H4 (cell line): ENCODE data around the gene ZP2. TPM values are rescaled to one million over a fixed set of nuclear protein-coding genes. Genes with fewer than 3 reads are reported as not detected.
"Not testable (repeated sequence)": the region's sequence is repeated elsewhere in the genome, so short reads cannot be mapped to it uniquely, and the experiment has no call there.

Experiments used
- DNase-seq: peaks from one replicate; pipeline ENCODE4 v3.0.0-alpha.2; 2015; ENCODE audit warnings: low spot score
- total RNA-seq: library from RNA; depleted of rRNA; stranded (reverse); fragments of >200 nt; shearing (Covaris generic); gene quantifications from 2 replicates; pipeline ENCODE4 v1.2.3, GENCODE V29; 2014

The ZP2 gene
- total RNA-seq, 1 experiment from 2014 or later = not detected

- DNase-seq = no peak
These were observed 38.7 kb downstream of the ZP2 start for GRCh38 chr16:21172650-21173049.

- DNase-seq = not testable (repeated sequence)
These were observed 41.3 kb downstream of the ZP2 start for GRCh38 chr16:21170116-21170515.

GRCh38 chr16:21169249-21169981 lies 42.0 kb downstream of the ZP2 start:
- DNase-seq = no peak

GRCh38 chr16:21167929-21168602 lies 43.3 kb downstream of the ZP2 start:
- no peak for DNase-seq

GRCh38 chr16:21167360-21167759 lies 44.0 kb downstream of the ZP2 start:
- DNase-seq = peak; percentile 96

GRCh38 chr16:21166561-21166961 lies 44.8 kb downstream of the ZP2 start:
- DNase-seq = peak; percentile 53

- DNase-seq = no peak
These were observed 46.7 kb downstream of the ZP2 start for GRCh38 chr16:21164521-21165168.

GRCh38 chr16:21163576-21163975 lies 47.8 kb downstream of the ZP2 start:
- no peak for DNase-seq

- DNase-seq = no peak
These were observed 48.7 kb downstream of the ZP2 start for GRCh38 chr16:21162661-21163151.

GRCh38 chr16:21161211-21161610 lies 50.2 kb downstream of the ZP2 start:
- no peak for DNase-seq

- no peak for DNase-seq
These were observed 51.1 kb downstream of the ZP2 start for GRCh38 chr16:21160276-21160675.

- DNase-seq = no peak
These were observed 52.0 kb downstream of the ZP2 start for GRCh38 chr16:21159281-21159951.

GRCh38 chr16:21158208-21159110 lies 52.9 kb downstream of the ZP2 start, which contains the start of gene LDAF1:
Gene LDAF1 (plus strand): TSS chr16:21158674. CDS start chr16:21161183, 2,509 bp downstream.
- peak; percentile 54 for DNase-seq

- no peak for DNase-seq
These were observed 53.7 kb downstream of the ZP2 start for GRCh38 chr16:21157632-21158031.

- DNase-seq = peak; percentile 73
These were observed 54.5 kb downstream of the ZP2 start for GRCh38 chr16:21156767-21157467.

GRCh38 chr16:21156011-21156410 lies 55.4 kb downstream of the ZP2 start:
- DNase-seq = not testable (repeated sequence)

- DNase-seq = not testable (repeated sequence)
These were observed 58.1 kb downstream of the ZP2 start for GRCh38 chr16:21153124-21153729.

GRCh38 chr16:21152160-21153030 lies 59.0 kb downstream of the ZP2 start:
- DNase-seq = not testable (repeated sequence)
